GM12878 (cell line): ENCODE data around the gene SETBP1. TPM values are rescaled to one million over a fixed set of nuclear protein-coding genes. Genes with fewer than 3 reads are reported as not detected.

Experiments
- HDAC6 ChIP-seq: fragments of 200-600 bp; sonication (generic); IDR thresholded peaks from one replicate; pipeline ENCODE4 v1.8.0; 2017; ENCODE audit warnings: antibody characterized with exemption; ENCODE audit not compliant: unreplicated experiment
- PKNOX1 ChIP-seq: fragments of 450-650 bp; IDR thresholded peaks from 2 replicates; pipeline ENCODE4 v1.6.1; 2016; ENCODE audit warnings: mild to moderate bottlenecking
- SKIL ChIP-seq: fragments of 450-650 bp; IDR thresholded peaks from 2 replicates; pipeline ENCODE4 v1.6.1; 2017; ENCODE audit warnings: mild to moderate bottlenecking, low read depth, inconsistent platforms; ENCODE audit not compliant: poor library complexity, severe bottlenecking
- ZNF687 ChIP-seq: fragments of 450-650 bp; IDR thresholded peaks from 2 replicates; pipeline ENCODE4 v1.6.1; 2017; ENCODE audit warnings: mild to moderate bottlenecking, moderate library complexity
- polyA plus RNA-seq, 11 experiments: library from polyadenylated mRNA; depleted of rRNA in 4 of 11; unstranded in 6 of 11; stranded (reverse) in 5 of 11; fragments of >200 nt; fragmentation: Nextera tagmentation in 4 of 11; fragmentation: Illumina TruSeq in 1 of 11; extraction: Ambion mirVana in 4 of 11; extraction: Trizol in 1 of 11; gene quantifications; 1 replicate in 1 of 11; 2 replicates in 10 of 11; pipeline versions ENCODE4 v1.2.1 to v1.2.3, GENCODE V29; 2011 to 2016; ENCODE audit warnings: inconsistent platforms in 2 of 11, missing spikeins in 2 of 11, low read depth in 1 of 11
- total RNA-seq, 4 experiments: library from RNA; depleted of rRNA in 3 of 4; stranded (reverse); fragments of >200 nt in 3 of 4; fragmentation: Illumina TruSeq in 1 of 4; extraction: Trizol in 1 of 4; gene quantifications; 2 replicates each; pipeline versions ENCODE4 v1.2.1 to v1.2.3, GENCODE V29; 2013 to 2021

The SETBP1 gene
- total and polyA plus RNA-seq, 10 of the 15 experiments (the other 5 are each of a cell fraction or from before 2014, with no cell fraction given), result 0.99 to 29.7 (median 8.3) TPM

- TF ChIP-seq SKIL (no peak), PKNOX1 (no peak), HDAC6 (no peak), ZNF687 (no peak)
Observed at GRCh38 chr18:45068400-45069094, 387.9 kb downstream of the SETBP1 start (continued).
